GM12878 (cell line): ENCODE measurements around the gene VAC14. TPM values are rescaled to one million over a fixed set of nuclear protein-coding genes. Genes with fewer than 3 reads are reported as not detected.

Source experiments
- RELB ChIP-seq: fragments of 450-650 bp; IDR thresholded peaks from 2 replicates; pipeline ENCODE4 v1.6.1; 2017; ENCODE audit warnings: low read depth, mild to moderate bottlenecking, moderate library complexity
- SP1 ChIP-seq: IDR thresholded peaks from one replicate; pipeline ENCODE4 v1.6.1; 2011; ENCODE audit warnings: low read depth, low read length
- ZNF592 ChIP-seq: fragments of 450-650 bp; IDR thresholded peaks from 2 replicates; pipeline ENCODE4 v1.6.1; 2017; ENCODE audit warnings: mild to moderate bottlenecking, moderate library complexity
- polyA plus RNA-seq, 11 experiments: library from polyadenylated mRNA; depleted of rRNA in 4 of 11; unstranded in 6 of 11; stranded (reverse) in 5 of 11; fragments of >200 nt; fragmentation: Nextera tagmentation in 4 of 11; fragmentation: Illumina TruSeq in 1 of 11; extraction: Ambion mirVana in 4 of 11; extraction: Trizol in 1 of 11; gene quantifications; 1 replicate in 1 of 11; 2 replicates in 10 of 11; pipeline versions ENCODE4 v1.2.1 to v1.2.3, GENCODE V29; 2011 to 2016; ENCODE audit warnings: inconsistent platforms in 2 of 11, missing spikeins in 2 of 11, low read depth in 1 of 11
- total RNA-seq, 4 experiments: library from RNA; depleted of rRNA in 3 of 4; stranded (reverse); fragments of >200 nt in 3 of 4; fragmentation: Illumina TruSeq in 1 of 4; extraction: Trizol in 1 of 4; gene quantifications; 2 replicates each; pipeline versions ENCODE4 v1.2.1 to v1.2.3, GENCODE V29; 2013 to 2021

The VAC14 gene
- total and polyA plus RNA-seq, 10 of the 15 experiments (the other 5 are each of a cell fraction or from before 2014, with no cell fraction given) = 1.3 to 45.5 (median 25.5) TPM

- TF ChIP-seq ZNF592 (no peak), RELB (no peak), SP1 (no peak)
Measured at GRCh38 chr16:70689970-70690891, 110.7 kb downstream of the VAC14 start (continued).
